ENCODE results near the gene IL20RA. TPM values are rescaled to one million over a fixed set of nuclear protein-coding genes. Genes with fewer than 3 reads are reported as not detected.
"Not testable (repeated sequence)": the region's sequence is repeated elsewhere in the genome, so short reads cannot be mapped to it uniquely, and the experiment has no call there.

Gene IL20RA
- total and polyA plus RNA-seq, 2 donors (not counting 3 experiments of a cell fraction or from before 2014, with no cell fraction given) = not detected

DNA sequence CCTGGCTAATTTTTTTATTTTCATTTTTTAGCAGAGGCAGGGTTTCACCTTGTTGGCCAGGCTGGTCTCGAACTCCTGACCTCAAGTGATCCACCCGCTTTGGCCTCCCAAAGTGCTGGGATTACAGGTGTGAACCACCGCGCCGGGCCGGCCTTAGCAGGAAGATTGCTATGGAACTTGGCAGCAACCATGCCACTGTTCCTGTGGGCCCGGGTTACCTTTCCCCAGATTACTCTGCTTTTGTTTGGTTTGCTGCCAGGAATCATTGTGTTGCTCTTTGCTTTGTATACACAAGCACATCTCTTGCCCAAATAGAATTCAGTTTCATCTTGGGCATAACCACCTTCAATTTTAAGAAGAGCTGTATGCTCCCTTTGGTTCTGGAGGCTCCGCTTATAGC, 71.0 kb downstream of the IL20RA start:
- H3K4me2 ChIP-seq (ENCODE audit: insufficient read depth, low read length); H4K20me1 ChIP-seq (replicated peaks; ENCODE audit: control insufficient read depth, extremely low read depth, insufficient read depth, low read length); intact Hi-C loops (cut with micrococcal nuclease); H3K36me3 ChIP-seq (ENCODE audit: control insufficient read depth in 2 of 2, extremely low read depth in 1 of 2, insufficient read depth in 2 of 2, low read length in 2 of 2); H3K27me3 ChIP-seq (ENCODE audit: control insufficient read depth in 2 of 2, insufficient read depth in 2 of 2, low read length in 2 of 2); dilution Hi-C loops (cut with MboI; ENCODE audit: extremely low pct_ligation_motif_present, low sequenced_read_pairs); H3K79me2 ChIP-seq (ENCODE audit: control insufficient read depth, insufficient read depth, low read length); FAIRE-seq; DNase-seq (ENCODE audit: low read depth, low spot score); BruUV-seq (replicated peaks); CTCF ChIA-PET; H2AFZ ChIP-seq (ENCODE audit: low read depth, low read length); POLR2A ChIA-PET; H3K4me1 ChIP-seq (ENCODE audit: control insufficient read depth, extremely low read depth, insufficient read depth, low read length); H3K9me1 ChIP-seq (replicated peaks; ENCODE audit: control insufficient read depth, extremely low read depth, insufficient read depth, low read length); H3K9ac ChIP-seq (replicated peaks; ENCODE audit: extremely low read depth, insufficient read depth, low read length); H3K9me3 ChIP-seq (replicated peaks; ENCODE audit: control insufficient read depth, insufficient read depth, low read length); H3K27ac ChIP-seq (ENCODE audit: insufficient read depth, low read depth, low read length); H3K4me3 ChIP-seq (replicated peaks in 1 of 3; ENCODE audit: insufficient read depth in 1 of 3, low read depth in 1 of 3, low read length in 3 of 3): not testable (repeated sequence)

DNA sequence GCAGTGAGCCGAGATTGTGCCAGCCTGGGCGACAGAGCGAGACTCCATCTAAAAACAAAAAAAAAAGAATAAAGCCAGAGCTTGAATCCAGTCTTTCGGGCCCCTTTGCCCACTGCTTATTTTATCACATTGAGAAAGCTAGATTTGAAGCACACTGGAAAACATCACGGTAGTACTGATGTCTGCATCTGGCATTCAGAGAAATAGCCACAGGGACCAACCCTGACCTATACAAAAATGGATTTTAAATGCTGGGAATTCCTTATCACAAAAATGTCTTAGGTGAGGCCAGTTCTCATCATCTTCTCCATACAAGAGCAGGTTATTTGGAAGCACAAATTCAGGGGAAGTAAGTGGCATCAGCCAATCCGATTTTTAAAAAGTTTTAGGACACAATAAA, 73.2 kb downstream of the IL20RA start:
- H3K27me3 ChIP-seq (ENCODE audit: control insufficient read depth in 2 of 2, insufficient read depth in 2 of 2, low read length in 2 of 2) = peaks cover 0 to 1% of the 10 kb centered on the region in 2 experiments
- DNase-seq (ENCODE audit: low read depth, low spot score) (no peak), FAIRE-seq (no peak)
- dilution Hi-C loops (cut with MboI; ENCODE audit: extremely low pct_ligation_motif_present, low sequenced_read_pairs) = no loop called here
- no peak overlapping the region for H3K9ac ChIP-seq (replicated peaks; ENCODE audit: extremely low read depth, insufficient read depth, low read length)
- no peaks in the 10 kb centered on the region for H3K9me1 ChIP-seq (replicated peaks; ENCODE audit: control insufficient read depth, extremely low read depth, insufficient read depth, low read length)
- no peak overlapping the region for H3K4me3 ChIP-seq (replicated peaks in 1 of 3; ENCODE audit: insufficient read depth in 1 of 3, low read depth in 1 of 3, low read length in 3 of 3)
- TF ChIP-seq, protein P1, sequence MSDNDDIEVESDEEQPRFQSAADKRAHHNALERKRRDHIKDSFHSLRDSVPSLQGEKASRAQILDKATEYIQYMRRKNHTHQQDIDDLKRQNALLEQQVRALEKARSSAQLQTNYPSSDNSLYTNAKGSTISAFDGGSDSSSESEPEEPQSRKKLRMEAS (IDR thresholded peaks at IDR 0.05; ENCODE audit: insufficient read depth, insufficient read length) = no peak
- TF ChIP-seq EZH2 (IDR thresholded peaks at IDR 0.05; ENCODE audit: borderline replicate concordance, low read depth, low read length, severe bottlenecking) (no peak), FOS (IDR thresholded peaks at IDR 0.05; ENCODE audit: borderline replicate concordance, insufficient read depth, low read length) (no peak), POLR2A (IDR thresholded peaks at IDR 0.05; ENCODE audit: low read depth, low read length) (no peak), POLR2AphosphoS5 (IDR thresholded peaks at IDR 0.05; ENCODE audit: insufficient read depth, low read depth, low read length) (no peak), MYC (IDR thresholded peaks at IDR 0.05; ENCODE audit: low read depth, low read length) (no peak), JUN (IDR thresholded peaks at IDR 0.05; ENCODE audit: borderline replicate concordance, insufficient read depth, insufficient read length, low read depth) (no peak), GATA2 (IDR thresholded peaks at IDR 0.05; ENCODE audit: insufficient read depth, insufficient read length, low read depth, low read length) (no peak)
- TF ChIP-seq, protein P2, sequence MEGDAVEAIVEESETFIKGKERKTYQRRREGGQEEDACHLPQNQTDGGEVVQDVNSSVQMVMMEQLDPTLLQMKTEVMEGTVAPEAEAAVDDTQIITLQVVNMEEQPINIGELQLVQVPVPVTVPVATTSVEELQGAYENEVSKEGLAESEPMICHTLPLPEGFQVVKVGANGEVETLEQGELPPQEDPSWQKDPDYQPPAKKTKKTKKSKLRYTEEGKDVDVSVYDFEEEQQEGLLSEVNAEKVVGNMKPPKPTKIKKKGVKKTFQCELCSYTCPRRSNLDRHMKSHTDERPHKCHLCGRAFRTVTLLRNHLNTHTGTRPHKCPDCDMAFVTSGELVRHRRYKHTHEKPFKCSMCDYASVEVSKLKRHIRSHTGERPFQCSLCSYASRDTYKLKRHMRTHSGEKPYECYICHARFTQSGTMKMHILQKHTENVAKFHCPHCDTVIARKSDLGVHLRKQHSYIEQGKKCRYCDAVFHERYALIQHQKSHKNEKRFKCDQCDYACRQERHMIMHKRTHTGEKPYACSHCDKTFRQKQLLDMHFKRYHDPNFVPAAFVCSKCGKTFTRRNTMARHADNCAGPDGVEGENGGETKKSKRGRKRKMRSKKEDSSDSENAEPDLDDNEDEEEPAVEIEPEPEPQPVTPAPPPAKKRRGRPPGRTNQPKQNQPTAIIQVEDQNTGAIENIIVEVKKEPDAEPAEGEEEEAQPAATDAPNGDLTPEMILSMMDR (IDR thresholded peaks at IDR 0.05; ENCODE audit: extremely low read depth in 1 of 2, insufficient read depth in 1 of 2, low read depth in 1 of 2, low read length in 2 of 2) = no peak
- no peak overlapping the region for H3K27ac ChIP-seq (ENCODE audit: insufficient read depth, low read depth, low read length)
- H3K4me2 ChIP-seq (ENCODE audit: insufficient read depth, low read length) = no peak overlapping the region
- H3K9me3 ChIP-seq (replicated peaks; ENCODE audit: control insufficient read depth, insufficient read depth, low read length) = no peaks in the 10 kb centered on the region
- ChIA-PET CTCF (interaction anchor here (0.5 to 1.7 kb wide), 3 partner anchors 42 to 670 kb away, joined by 3 to 7 read pairs (median 7); no protein-coding TSS in a partner anchor), POLR2A (no interaction called here)
- no TSS peak for BruUV-seq (replicated peaks)
- H3K79me2 ChIP-seq (ENCODE audit: control insufficient read depth, insufficient read depth, low read length) = no peaks in the 10 kb centered on the region
- intact Hi-C loops (cut with micrococcal nuclease) = no loop called here
- no peaks in the 10 kb centered on the region for H3K36me3 ChIP-seq (ENCODE audit: control insufficient read depth in 2 of 2, extremely low read depth in 1 of 2, insufficient read depth in 2 of 2, low read length in 2 of 2)
- no peak overlapping the region for H2AFZ ChIP-seq (ENCODE audit: low read depth, low read length)
- H3K4me1 ChIP-seq (ENCODE audit: control insufficient read depth, extremely low read depth, insufficient read depth, low read length) = no peaks in the 10 kb centered on the region
- no peaks in the 10 kb centered on the region for H4K20me1 ChIP-seq (replicated peaks; ENCODE audit: control insufficient read depth, extremely low read depth, insufficient read depth, low read length)

All from endothelial cell of umbilical vein (primary cell).